ENCODE measurements around the gene BATF.
"Not testable (repeated sequence)": the region's sequence is repeated elsewhere in the genome, so short reads cannot be mapped to it uniquely, and the experiment has no call there.

Gene BATF

GRCh38 chr14:75522224-75522982, at the start of gene BATF:
Gene BATF (plus strand): TSS chr14:75522469. CDS start chr14:75522683, 214 bp downstream.
- in situ Hi-C loops (cut with MboI; ENCODE audit: low sequenced_read_pairs) = no loop called here

GRCh38 chr14:75474127-75474526, 48.1 kb upstream of the BATF start:
- in situ Hi-C loops (cut with MboI; ENCODE audit: low sequenced_read_pairs) = not testable (repeated sequence)

- in situ Hi-C loops (cut with MboI; ENCODE audit: low sequenced_read_pairs) = loop anchor here (25.0 kb wide), 1 partner anchor 339 kb away; the partner anchor contains the start of gene NEK9
These were observed 45.8 kb upstream of the BATF start for GRCh38 chr14:75476274-75476995.

GRCh38 chr14:75477881-75478280, 44.4 kb upstream of the BATF start:
- in situ Hi-C loops (cut with MboI; ENCODE audit: low sequenced_read_pairs) = loop anchor here (25.0 kb wide), 1 partner anchor 341 kb away; the partner anchor contains the start of gene NEK9

- in situ Hi-C loops (cut with MboI; ENCODE audit: low sequenced_read_pairs) = loop anchor here (10.0 to 25.0 kb wide), 2 partner anchors 175 to 343 kb away; partner anchors contain the start of gene NEK9
These were observed 42.3 kb upstream of the BATF start for GRCh38 chr14:75479770-75480600.

GRCh38 chr14:75482366-75482765, 39.9 kb upstream of the BATF start:
- in situ Hi-C loops (cut with MboI; ENCODE audit: low sequenced_read_pairs) = loop anchor here (10.0 to 25.0 kb wide), 2 partner anchors 178 to 345 kb away; partner anchors contain the start of gene NEK9

GRCh38 chr14:75484711-75485429, 37.4 kb upstream of the BATF start:
- in situ Hi-C loops (cut with MboI; ENCODE audit: low sequenced_read_pairs) = loop anchor here (10.0 to 25.0 kb wide), 2 partner anchors 180 to 348 kb away; partner anchors contain the start of gene NEK9

- in situ Hi-C loops (cut with MboI; ENCODE audit: low sequenced_read_pairs) = loop anchor here (10.0 to 25.0 kb wide), 2 partner anchors 182 to 349 kb away; partner anchors contain the start of gene NEK9
These were observed 36.0 kb upstream of the BATF start for GRCh38 chr14:75486318-75486717.

GRCh38 chr14:75487155-75487671, 35.1 kb upstream of the BATF start:
- in situ Hi-C loops (cut with MboI; ENCODE audit: low sequenced_read_pairs) = loop anchor here (10.0 to 25.0 kb wide), 2 partner anchors 182 to 350 kb away; partner anchors contain the start of gene NEK9

- in situ Hi-C loops (cut with MboI; ENCODE audit: low sequenced_read_pairs) = loop anchor here (10.0 to 25.0 kb wide), 2 partner anchors 185 to 352 kb away; partner anchors contain the start of gene NEK9
These were observed 32.8 kb upstream of the BATF start for GRCh38 chr14:75489480-75489837.

- in situ Hi-C loops (cut with MboI; ENCODE audit: low sequenced_read_pairs) = loop anchor here (25.0 kb wide), 1 partner anchor 354 kb away; the partner anchor contains the start of gene NEK9
These were observed 30.8 kb upstream of the BATF start for GRCh38 chr14:75491376-75491978.

GRCh38 chr14:75492832-75493591, 29.3 kb upstream of the BATF start:
- in situ Hi-C loops (cut with MboI; ENCODE audit: low sequenced_read_pairs) = loop anchor here (25.0 kb wide), 1 partner anchor 356 kb away; the partner anchor contains the start of gene NEK9

- in situ Hi-C loops (cut with MboI; ENCODE audit: low sequenced_read_pairs) = loop anchor here (25.0 kb wide), 1 partner anchor 356 kb away; the partner anchor contains the start of gene NEK9
These were observed 28.6 kb upstream of the BATF start for GRCh38 chr14:75493592-75494087.

- in situ Hi-C loops (cut with MboI; ENCODE audit: low sequenced_read_pairs) = loop anchor here (25.0 kb wide), 1 partner anchor 358 kb away; the partner anchor contains the start of gene NEK9
These were observed 27.4 kb upstream of the BATF start for GRCh38 chr14:75494896-75495295.

GRCh38 chr14:75495399-75495798, 26.9 kb upstream of the BATF start:
- in situ Hi-C loops (cut with MboI; ENCODE audit: low sequenced_read_pairs) = loop anchor here (25.0 kb wide), 1 partner anchor 358 kb away; the partner anchor contains the start of gene NEK9

- in situ Hi-C loops (cut with MboI; ENCODE audit: low sequenced_read_pairs) = loop anchor here (25.0 kb wide), 1 partner anchor 359 kb away; the partner anchor contains the start of gene NEK9
These were observed 26.4 kb upstream of the BATF start for GRCh38 chr14:75495882-75496281.

GRCh38 chr14:75496755-75497154, 25.5 kb upstream of the BATF start:
- in situ Hi-C loops (cut with MboI; ENCODE audit: low sequenced_read_pairs) = loop anchor here (25.0 kb wide), 1 partner anchor 359 kb away; the partner anchor contains the start of gene NEK9

GRCh38 chr14:75497191-75497590, 25.1 kb upstream of the BATF start:
- in situ Hi-C loops (cut with MboI; ENCODE audit: low sequenced_read_pairs) = loop anchor here (25.0 kb wide), 1 partner anchor 360 kb away; the partner anchor contains the start of gene NEK9
